HepG2 (cell line): Measurements from ENCODE around the gene TALDO1. TPM values are rescaled to one million over a fixed set of nuclear protein-coding genes. Genes with fewer than 3 reads are reported as not detected.

Experiments
- AKAP8 ChIP-seq: sonication (generic); formaldehyde crosslinking; IDR thresholded peaks from 2 replicates; pipeline ENCODE4 v1.5.1; 2020; ENCODE audit warnings: mild to moderate bottlenecking, missing genetic modification reagents
- E2F1 ChIP-seq: sonication (generic); formaldehyde crosslinking; IDR thresholded peaks from 2 replicates; pipeline ENCODE4 v1.5.0; 2020; ENCODE audit warnings: missing genetic modification reagents
- EEA1 ChIP-seq: sonication (generic); formaldehyde crosslinking; IDR thresholded peaks from 2 replicates; pipeline ENCODE4 v1.5.1; 2020; ENCODE audit warnings: mild to moderate bottlenecking, missing genetic modification reagents, borderline replicate concordance
- ELF3 ChIP-seq: IDR thresholded peaks from 2 replicates; pipeline ENCODE4 v1.6.1; 2016; ENCODE audit warnings: missing genetic modification reagents, missing compliant biosample characterization
- NAIF1 ChIP-seq: sonication (generic); formaldehyde crosslinking; IDR thresholded peaks from 2 replicates; pipeline ENCODE4 v1.5.0; 2020; ENCODE audit warnings: mild to moderate bottlenecking, missing genetic modification reagents, borderline replicate concordance
- PPARG ChIP-seq: conservative IDR thresholded peaks from 2 replicates; pipeline ENCODE4 v1.6.1; 2016; ENCODE audit warnings: missing biosample characterization, missing genetic modification reagents
- PREB ChIP-seq: sonication (generic); formaldehyde crosslinking; IDR thresholded peaks from 2 replicates; pipeline ENCODE4 v1.4.0; 2020; ENCODE audit warnings: missing genetic modification reagents
- SCMH1 ChIP-seq: sonication (generic); formaldehyde crosslinking; IDR thresholded peaks from 2 replicates; pipeline ENCODE4 v1.9.0; 2021; ENCODE audit warnings: missing genetic modification reagents, mild to moderate bottlenecking, borderline replicate concordance
- SKI ChIP-seq: fragments of 450-650 bp; IDR thresholded peaks from one replicate; pipeline ENCODE4 v1.6.1; 2018; ENCODE audit warnings: mild to moderate bottlenecking; ENCODE audit not compliant: partially characterized antibody
- SP1 ChIP-seq, 2 experiments: fragments of 450-650 bp in 1 of 2; sonication (generic) in 1 of 2; formaldehyde crosslinking in 1 of 2; IDR thresholded peaks; 2 replicates each; pipeline versions ENCODE4 v1.4.0 to v1.6.1; 2016 to 2020; ENCODE audit warnings: missing genetic modification reagents in 1 of 2
- STAT6 ChIP-seq: sonication (generic); formaldehyde crosslinking; IDR thresholded peaks from 2 replicates; pipeline ENCODE4 v1.4.0; 2020; ENCODE audit warnings: missing genetic modification reagents, mild to moderate bottlenecking, borderline replicate concordance
- TP53 ChIP-seq: sonication (generic); formaldehyde crosslinking; conservative IDR thresholded peaks from 2 replicates; pipeline ENCODE4 v1.4.0; 2020; ENCODE audit warnings: missing genetic modification reagents
- ZFP41 ChIP-seq: sonication (generic); formaldehyde crosslinking; IDR thresholded peaks from 2 replicates; pipeline ENCODE4 v1.4.0; 2020; ENCODE audit warnings: mild to moderate bottlenecking, missing genetic modification reagents, borderline replicate concordance
- ZFP90 ChIP-seq: sonication (generic); formaldehyde crosslinking; IDR thresholded peaks from 2 replicates; pipeline ENCODE4 v1.8.0; 2022; ENCODE audit warnings: missing genetic modification reagents, mild to moderate bottlenecking, inconsistent platforms, borderline replicate concordance
- ZNF33A ChIP-seq: sonication (generic); formaldehyde crosslinking; IDR thresholded peaks from 2 replicates; pipeline ENCODE4 v1.5.1; 2020; ENCODE audit warnings: missing genetic modification reagents, mild to moderate bottlenecking, moderate library complexity, borderline replicate concordance
- ZZZ3 ChIP-seq: sonication (generic); formaldehyde crosslinking; IDR thresholded peaks from 2 replicates; pipeline ENCODE4 v1.4.0; 2020; ENCODE audit warnings: missing genetic modification reagents, mild to moderate bottlenecking, borderline replicate concordance
- polyA plus RNA-seq, 8 experiments: library from polyadenylated mRNA; depleted of rRNA in 3 of 8; stranded (reverse) in 7 of 8; unstranded in 1 of 8; fragments of >200 nt; fragmentation: Illumina TruSeq in 4 of 8; extraction: Trizol in 4 of 8; gene quantifications; 2 replicates each; pipeline versions ENCODE4 v1.2.1 to v1.2.3, GENCODE V29; 2011 to 2016; ENCODE audit warnings: low read depth in 4 of 8, missing spikeins in 1 of 8, mixed read lengths in 1 of 8; ENCODE audit not compliant: insufficient read depth in 1 of 8
- total RNA-seq, 5 experiments: library from RNA; depleted of rRNA; stranded (reverse); fragments of >200 nt; fragmentation: Illumina TruSeq; extraction: Trizol; gene quantifications; 2 replicates each; pipeline ENCODE4 v1.2.3, GENCODE V29; 2016; ENCODE audit warnings: low read depth in 1 of 5
- TF ChIP-seq, protein P1 (sequence below): sonication (generic); formaldehyde crosslinking; IDR thresholded peaks from 2 replicates; pipeline ENCODE4 v1.5.0; 2020; ENCODE audit warnings: mild to moderate bottlenecking, low read depth, missing genetic modification reagents, borderline replicate concordance
- TF ChIP-seq, protein P2 (sequence below): sonication (generic); formaldehyde crosslinking; IDR thresholded peaks from 2 replicates; pipeline ENCODE4 v1.9.0; 2022; ENCODE audit warnings: low read depth, missing genetic modification reagents
- TF ChIP-seq, protein P3 (sequence below): IDR thresholded peaks from 2 replicates; pipeline ENCODE4 v1.6.1; 2016; ENCODE audit warnings: mild to moderate bottlenecking

The TALDO1 gene
- total and polyA plus RNA-seq, 2 of the 13 experiments (the other 11 are each of a cell fraction or from before 2014, with no cell fraction given): 107 to 240 TPM

DNA sequence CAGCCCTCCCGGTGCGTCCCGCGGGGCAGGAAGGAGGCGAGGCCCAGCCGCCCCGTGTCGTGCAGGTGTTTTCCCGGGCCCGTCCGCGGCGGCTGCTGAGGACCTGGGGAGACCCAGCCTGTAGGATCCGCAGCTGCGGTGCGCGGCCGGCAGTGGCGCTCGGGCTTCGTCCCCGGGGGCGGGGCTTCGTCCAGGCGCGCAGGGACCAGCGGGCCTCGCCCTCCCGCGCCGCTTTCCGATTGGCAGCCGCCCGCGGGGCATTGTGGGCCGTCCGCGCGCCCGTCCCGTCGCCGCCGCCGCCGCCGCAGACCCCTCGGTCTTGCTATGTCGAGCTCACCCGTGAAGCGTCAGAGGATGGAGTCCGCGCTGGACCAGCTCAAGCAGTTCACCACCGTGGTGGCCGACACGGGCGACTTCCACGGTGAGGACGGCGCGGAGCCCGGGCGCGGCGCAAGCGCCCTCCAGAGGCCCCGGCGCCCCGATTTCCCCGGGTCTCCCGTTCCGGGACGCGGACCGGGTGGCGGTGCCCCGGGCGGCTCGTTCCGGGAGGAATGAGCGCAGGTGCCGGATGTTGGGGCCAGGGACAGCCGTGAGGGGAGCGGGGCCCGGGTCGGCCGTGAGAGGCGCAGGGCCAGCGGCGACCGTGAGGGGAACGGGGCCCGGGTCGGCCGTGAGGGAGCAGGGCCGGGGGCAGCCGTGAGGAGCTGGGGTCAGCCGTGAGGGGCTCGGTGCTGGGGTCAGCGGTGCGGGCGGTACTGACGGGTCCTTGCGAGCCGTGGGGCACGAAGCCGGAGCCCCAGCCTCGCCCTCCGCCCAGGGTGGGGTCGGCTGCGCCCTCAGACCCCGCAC lies at the start of gene TALDO1 (continued):
- TF ChIP-seq PPARG (CRISPR knock-in tag) (no peak), SP1 (IDR thresholded peaks at IDR 0.05) (no peak), SP1 (CRISPR knock-in tag; IDR thresholded peaks at IDR 0.05) (peak; percentile 59; the same call in 1 of the 2 replicates), ZFP90 (peak; percentile 35; the same call in 1 of the 2 replicates), ELF3 (CRISPR knock-in tag) (no peak; the same call in 1 of the 2 replicates), ZFP41 (CRISPR knock-in tag) (0 out of 2 replicates have a peak, but pooled peaks have one; percentile 32), PREB (no peak), EEA1 (CRISPR knock-in tag) (0 out of 2 replicates have a peak, but pooled peaks have one; percentile 38), ZNF33A (CRISPR knock-in tag) (no peak), SKI (peak; percentile 45), TP53 (CRISPR knock-in tag) (no peak), NAIF1 (CRISPR knock-in tag) (no peak), STAT6 (CRISPR knock-in tag) (no peak; the same call in 1 of the 2 replicates), AKAP8 (CRISPR knock-in tag) (no peak), SCMH1 (no peak), E2F1 (CRISPR knock-in tag) (peak; percentile 71), ZZZ3 (CRISPR knock-in tag) (no peak)
- TF ChIP-seq, protein P1, sequence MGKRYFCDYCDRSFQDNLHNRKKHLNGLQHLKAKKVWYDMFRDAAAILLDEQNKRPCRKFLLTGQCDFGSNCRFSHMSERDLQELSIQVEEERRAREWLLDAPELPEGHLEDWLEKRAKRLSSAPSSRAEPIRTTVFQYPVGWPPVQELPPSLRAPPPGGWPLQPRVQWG (CRISPR knock-in tag): no peak
- TF ChIP-seq, protein P2, sequence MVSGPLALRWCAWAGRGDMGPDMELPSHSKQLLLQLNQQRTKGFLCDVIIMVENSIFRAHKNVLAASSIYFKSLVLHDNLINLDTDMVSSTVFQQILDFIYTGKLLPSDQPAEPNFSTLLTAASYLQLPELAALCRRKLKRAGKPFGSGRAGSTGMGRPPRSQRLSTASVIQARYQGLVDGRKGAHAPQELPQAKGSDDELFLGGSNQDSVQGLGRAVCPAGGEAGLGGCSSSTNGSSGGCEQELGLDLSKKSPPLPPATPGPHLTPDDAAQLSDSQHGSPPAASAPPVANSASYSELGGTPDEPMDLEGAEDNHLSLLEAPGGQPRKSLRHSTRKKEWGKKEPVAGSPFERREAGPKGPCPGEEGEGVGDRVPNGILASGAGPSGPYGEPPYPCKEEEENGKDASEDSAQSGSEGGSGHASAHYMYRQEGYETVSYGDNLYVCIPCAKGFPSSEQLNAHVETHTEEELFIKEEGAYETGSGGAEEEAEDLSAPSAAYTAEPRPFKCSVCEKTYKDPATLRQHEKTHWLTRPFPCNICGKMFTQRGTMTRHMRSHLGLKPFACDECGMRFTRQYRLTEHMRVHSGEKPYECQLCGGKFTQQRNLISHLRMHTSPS (CRISPR knock-in tag): no peak
- TF ChIP-seq, protein P3, sequence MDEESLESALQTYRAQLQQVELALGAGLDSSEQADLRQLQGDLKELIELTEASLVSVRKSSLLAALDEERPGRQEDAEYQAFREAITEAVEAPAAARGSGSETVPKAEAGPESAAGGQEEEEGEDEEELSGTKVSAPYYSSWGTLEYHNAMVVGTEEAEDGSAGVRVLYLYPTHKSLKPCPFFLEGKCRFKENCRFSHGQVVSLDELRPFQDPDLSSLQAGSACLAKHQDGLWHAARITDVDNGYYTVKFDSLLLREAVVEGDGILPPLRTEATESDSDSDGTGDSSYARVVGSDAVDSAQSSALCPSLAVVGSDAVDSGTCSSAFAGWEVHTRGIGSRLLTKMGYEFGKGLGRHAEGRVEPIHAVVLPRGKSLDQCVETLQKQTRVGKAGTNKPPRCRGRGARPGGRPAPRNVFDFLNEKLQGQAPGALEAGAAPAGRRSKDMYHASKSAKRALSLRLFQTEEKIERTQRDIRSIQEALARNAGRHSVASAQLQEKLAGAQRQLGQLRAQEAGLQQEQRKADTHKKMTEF (CRISPR knock-in tag): peak; percentile 43; the same call in 1 of the 2 replicates
